Gastrocnemius medialis (tissue), 4 donors: ENCODE results near the gene NUDT22.
A peak's percentile ranks its signal among the peaks of the same experiment; 100 is the strongest.

Experiments
- POLR2A ChIP-seq, 2 donors: fragments of 450-650 bp; IDR thresholded peaks; one replicate each; pipeline ENCODE4 v1.6.1; 2017; ENCODE audit warnings: antibody characterized with exemption in 2 of 2, mild to moderate bottlenecking in 2 of 2, moderate library complexity in 2 of 2
- TF ChIP-seq, protein P1 (sequence below), 5 experiments: fragments of 450-650 bp in 3 of 5; fragments of 200-600 bp in 2 of 5; sonication (generic) in 2 of 5; IDR thresholded peaks in 4 of 5; conservative IDR thresholded peaks in 1 of 5; 1 replicate in 4 of 5; 2 replicates in 1 of 5; pipeline ENCODE4 v1.5.1; 2016 to 2019; ENCODE audit warnings: antibody characterized with exemption in 5 of 5, mild to moderate bottlenecking in 3 of 5, moderate library complexity in 3 of 5

DNA sequence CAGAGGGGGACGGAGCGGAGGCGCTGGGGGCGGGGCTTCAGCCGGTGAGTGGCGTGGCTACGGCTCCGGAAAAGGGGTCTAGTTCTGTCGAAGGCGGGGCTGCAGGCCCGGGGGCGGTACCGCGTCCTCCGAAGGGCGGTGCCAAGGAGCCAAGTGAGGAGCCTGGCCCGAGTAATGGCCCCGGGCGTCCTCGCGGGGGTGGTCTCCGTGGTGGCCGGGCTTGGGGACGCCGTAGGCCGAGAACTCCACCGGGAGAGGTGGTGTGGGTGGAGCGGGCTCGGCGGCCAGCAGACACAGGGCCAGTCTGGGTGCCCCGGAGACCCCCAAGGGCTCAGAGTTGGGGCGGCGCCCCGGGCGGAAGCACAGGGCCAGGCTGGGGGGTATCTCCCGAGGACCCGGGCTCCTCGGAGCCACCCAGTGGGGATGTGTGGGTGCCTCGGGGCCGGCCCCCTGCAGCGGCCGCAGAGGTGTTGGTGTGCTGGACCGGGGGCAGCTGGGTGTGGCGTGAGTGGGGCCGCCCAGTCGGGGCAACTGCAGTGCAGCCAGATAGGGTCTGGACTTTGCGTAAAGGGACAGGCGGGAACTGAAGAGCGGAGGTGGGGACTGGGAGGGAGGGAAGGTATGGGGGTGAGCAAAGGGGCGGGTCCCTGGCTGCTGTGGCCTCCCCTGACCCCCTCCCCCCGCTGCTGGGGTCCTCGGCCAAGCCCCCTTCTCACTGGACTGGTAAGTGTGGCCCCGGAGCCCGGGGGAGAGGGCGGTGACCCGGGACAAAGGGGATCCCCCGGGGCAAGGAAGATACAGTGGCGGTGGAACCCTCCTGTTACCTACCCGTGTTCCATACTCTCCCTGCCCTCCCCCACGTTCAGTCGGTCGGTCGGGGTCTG is 15.7 kb downstream of the NUDT22 start:
- TF ChIP-seq, protein P1, sequence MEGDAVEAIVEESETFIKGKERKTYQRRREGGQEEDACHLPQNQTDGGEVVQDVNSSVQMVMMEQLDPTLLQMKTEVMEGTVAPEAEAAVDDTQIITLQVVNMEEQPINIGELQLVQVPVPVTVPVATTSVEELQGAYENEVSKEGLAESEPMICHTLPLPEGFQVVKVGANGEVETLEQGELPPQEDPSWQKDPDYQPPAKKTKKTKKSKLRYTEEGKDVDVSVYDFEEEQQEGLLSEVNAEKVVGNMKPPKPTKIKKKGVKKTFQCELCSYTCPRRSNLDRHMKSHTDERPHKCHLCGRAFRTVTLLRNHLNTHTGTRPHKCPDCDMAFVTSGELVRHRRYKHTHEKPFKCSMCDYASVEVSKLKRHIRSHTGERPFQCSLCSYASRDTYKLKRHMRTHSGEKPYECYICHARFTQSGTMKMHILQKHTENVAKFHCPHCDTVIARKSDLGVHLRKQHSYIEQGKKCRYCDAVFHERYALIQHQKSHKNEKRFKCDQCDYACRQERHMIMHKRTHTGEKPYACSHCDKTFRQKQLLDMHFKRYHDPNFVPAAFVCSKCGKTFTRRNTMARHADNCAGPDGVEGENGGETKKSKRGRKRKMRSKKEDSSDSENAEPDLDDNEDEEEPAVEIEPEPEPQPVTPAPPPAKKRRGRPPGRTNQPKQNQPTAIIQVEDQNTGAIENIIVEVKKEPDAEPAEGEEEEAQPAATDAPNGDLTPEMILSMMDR (IDR thresholded peaks at IDR 0.05 in 4 of 5, conservative IDR thresholded peaks at IDR 0.05 in 1 of 5), result peak in 1 of 5 experiments; percentile 14
- peak; percentile 77 for TF ChIP-seq POLR2A (IDR thresholded peaks at IDR 0.05)
